Measurements from ENCODE around the gene MTMR3. TPM values are rescaled to one million over a fixed set of nuclear protein-coding genes. Genes with fewer than 3 reads are reported as not detected.

MTMR3 gene
- total and polyA plus RNA-seq, 12 donors: 23.5 to 80.7 (median 40.9) TPM

DNA sequence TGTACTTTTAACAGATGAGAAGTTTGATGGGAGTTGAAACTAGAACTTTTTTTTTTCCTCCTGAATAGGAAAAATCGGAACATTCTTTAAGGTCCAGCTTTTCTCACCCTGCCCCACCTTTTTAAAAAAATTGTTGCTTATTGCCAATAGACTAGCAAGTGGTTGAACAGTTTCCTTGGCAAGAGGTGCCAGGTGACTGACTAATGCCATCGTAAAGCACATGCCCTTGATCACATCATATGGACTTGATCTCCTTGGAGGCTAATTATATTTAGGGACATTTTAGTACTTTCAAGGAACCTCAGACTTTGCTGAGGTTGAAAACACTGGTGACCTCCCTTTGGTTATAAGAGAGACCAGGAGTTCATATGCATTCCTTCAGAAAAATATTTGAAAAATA, 57.6 kb downstream of the MTMR3 start:
- no peaks in the 10 kb centered on the region for H3K9me3 ChIP-seq (replicated peaks in 1 of 3)
- no peaks in the 10 kb centered on the region for H3K27me3 ChIP-seq
- peaks cover 17 to 43% of the 10 kb centered on the region in 2 donors for H3K4me1 ChIP-seq (replicated peaks in 1 of 2)
- intact Hi-C loops (cut with DNase I): no loop called here
- WGBS, 4 donors: 55 to 73% (median 67%) methylated on average over 2 of the region's 2 CpGs
- no peak overlapping the region for H3K27ac ChIP-seq
- H3K4me3 ChIP-seq: no peak overlapping the region
- H3K36me3 ChIP-seq (replicated peaks in 1 of 2): no peaks in the 10 kb centered on the region
- no peak for TF ChIP-seq POLR2A (IDR thresholded peaks at IDR 0.05)
- DNase-seq: no peak

DNA sequence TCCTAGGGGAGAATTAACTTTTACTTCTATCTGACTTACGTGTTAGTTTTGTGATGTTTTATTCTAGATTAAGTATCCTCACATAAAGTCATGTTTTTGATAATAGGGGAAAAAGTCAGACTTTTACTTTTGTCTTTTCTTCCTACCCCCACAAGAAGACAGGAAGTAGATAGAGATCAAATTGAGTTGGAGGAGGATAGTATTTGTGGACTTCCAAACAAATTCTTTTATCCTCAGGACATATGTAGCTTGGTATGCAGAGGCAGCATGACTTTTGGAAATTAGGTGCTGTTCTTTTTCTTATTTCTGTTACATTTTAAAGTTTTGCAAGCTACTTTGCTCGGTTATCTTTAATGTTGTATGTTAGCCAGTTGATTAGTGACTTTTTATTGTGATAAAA, 61.4 kb downstream of the MTMR3 start:
- 77 to 86% (median 82%) methylated on average over 2 of the region's 2 CpGs for WGBS, 4 donors
- Histone ChIP-seq H3K4me1 (replicated peaks in 1 of 2) (peaks cover 28 to 50% of the 10 kb centered on the region in 2 donors), H3K27ac (no peak overlapping the region), H3K27me3 (no peaks in the 10 kb centered on the region), H3K9me3 (replicated peaks in 1 of 3) (no peaks in the 10 kb centered on the region), H3K4me3 (no peak overlapping the region), H3K36me3 (replicated peaks in 1 of 2) (no peaks in the 10 kb centered on the region)
- no peak for DNase-seq
- TF ChIP-seq, protein P1, sequence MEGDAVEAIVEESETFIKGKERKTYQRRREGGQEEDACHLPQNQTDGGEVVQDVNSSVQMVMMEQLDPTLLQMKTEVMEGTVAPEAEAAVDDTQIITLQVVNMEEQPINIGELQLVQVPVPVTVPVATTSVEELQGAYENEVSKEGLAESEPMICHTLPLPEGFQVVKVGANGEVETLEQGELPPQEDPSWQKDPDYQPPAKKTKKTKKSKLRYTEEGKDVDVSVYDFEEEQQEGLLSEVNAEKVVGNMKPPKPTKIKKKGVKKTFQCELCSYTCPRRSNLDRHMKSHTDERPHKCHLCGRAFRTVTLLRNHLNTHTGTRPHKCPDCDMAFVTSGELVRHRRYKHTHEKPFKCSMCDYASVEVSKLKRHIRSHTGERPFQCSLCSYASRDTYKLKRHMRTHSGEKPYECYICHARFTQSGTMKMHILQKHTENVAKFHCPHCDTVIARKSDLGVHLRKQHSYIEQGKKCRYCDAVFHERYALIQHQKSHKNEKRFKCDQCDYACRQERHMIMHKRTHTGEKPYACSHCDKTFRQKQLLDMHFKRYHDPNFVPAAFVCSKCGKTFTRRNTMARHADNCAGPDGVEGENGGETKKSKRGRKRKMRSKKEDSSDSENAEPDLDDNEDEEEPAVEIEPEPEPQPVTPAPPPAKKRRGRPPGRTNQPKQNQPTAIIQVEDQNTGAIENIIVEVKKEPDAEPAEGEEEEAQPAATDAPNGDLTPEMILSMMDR (IDR thresholded peaks at IDR 0.05): no peak
- TF ChIP-seq POLR2A (IDR thresholded peaks at IDR 0.05): no peak
- intact Hi-C loops (cut with DNase I): no loop called here

DNA sequence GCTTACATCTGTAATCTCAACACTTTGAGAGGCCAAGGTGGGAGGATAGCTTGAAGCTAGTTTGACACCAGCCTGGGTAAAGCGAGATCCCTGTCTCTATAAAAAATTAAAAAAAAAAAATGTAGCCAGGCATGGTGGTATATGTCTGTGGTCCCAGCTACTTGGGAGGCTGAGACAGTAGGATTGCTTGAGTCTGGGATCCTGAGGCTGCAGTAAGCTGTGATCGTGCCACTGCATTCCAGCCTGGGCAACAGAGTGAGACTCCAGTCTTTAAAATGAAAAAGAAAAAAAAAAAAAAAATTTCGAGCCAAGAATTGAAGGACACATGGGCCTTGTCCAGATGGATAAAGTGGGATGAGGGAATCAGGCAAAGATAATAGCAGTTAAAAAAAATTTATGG, 62.5 kb downstream of the MTMR3 start:
- Histone ChIP-seq H3K9me3 (replicated peaks in 1 of 3) (no peaks in the 10 kb centered on the region), H3K4me1 (replicated peaks in 1 of 2) (peaks cover 35 to 48% of the 10 kb centered on the region in 2 donors), H3K27ac (no peak overlapping the region), H3K27me3 (no peaks in the 10 kb centered on the region), H3K4me3 (no peak overlapping the region), H3K36me3 (replicated peaks in 1 of 2) (no peaks in the 10 kb centered on the region)
- intact Hi-C loops (cut with DNase I): no loop called here
- 50 to 64% (median 56%) methylated on average over 3 of the region's 3 CpGs for WGBS, 4 donors
- TF ChIP-seq, protein P1 (IDR thresholded peaks at IDR 0.05): no peak
- no peak for TF ChIP-seq POLR2A (IDR thresholded peaks at IDR 0.05)
- no peak for DNase-seq

DNA sequence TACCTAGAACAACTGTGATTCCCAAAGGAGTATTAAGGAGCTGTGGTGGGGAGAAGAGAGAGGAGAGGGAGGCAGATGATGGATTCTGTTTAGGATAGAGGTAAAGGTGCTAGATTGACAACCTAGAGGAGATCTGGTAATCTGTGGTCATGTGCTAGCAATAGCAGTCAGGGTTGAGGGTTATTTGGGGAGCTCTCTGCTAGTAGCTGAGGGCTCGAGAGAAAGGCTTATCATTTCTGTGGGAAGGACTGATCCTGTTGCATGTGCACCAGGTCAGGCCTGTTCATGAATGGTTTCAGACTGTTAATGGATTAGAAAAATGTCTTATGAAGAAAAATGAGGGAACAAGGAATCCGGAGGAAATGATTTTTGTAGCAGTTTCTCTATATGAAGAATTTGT, 63.2 kb downstream of the MTMR3 start:
- no peak overlapping the region for H3K27ac ChIP-seq
- no peak for DNase-seq
- H3K4me3 ChIP-seq: no peak overlapping the region
- TF ChIP-seq, protein P1 (IDR thresholded peaks at IDR 0.05): no peak
- no peak for TF ChIP-seq POLR2A (IDR thresholded peaks at IDR 0.05)
- H3K4me1 ChIP-seq (replicated peaks in 1 of 2): peaks cover 27 to 45% of the 10 kb centered on the region in 2 donors
- H3K36me3 ChIP-seq (replicated peaks in 1 of 2): no peaks in the 10 kb centered on the region
- intact Hi-C loops (cut with DNase I): no loop called here
- 38 to 54% (median 45%) methylated on average over 2 of the region's 2 CpGs for WGBS, 4 donors
- H3K9me3 ChIP-seq (replicated peaks in 1 of 3): no peaks in the 10 kb centered on the region
- no peaks in the 10 kb centered on the region for H3K27me3 ChIP-seq

Data from adrenal gland (tissue), 12 donors.